Natural killer cell (primary cell): ENCODE measurements around the gene ALOXE3. TPM values are rescaled to one million over a fixed set of nuclear protein-coding genes. Genes with fewer than 3 reads are reported as not detected.
A peak's percentile ranks its signal among the peaks of the same experiment; 100 is the strongest.

Experiments
- ATAC-seq, 3 donors: fragments of 150-1000 bp in 2 of 3; fragments of 200-7000 bp in 1 of 3; cut with Tn5 transposase; 1 replicate in 1 of 3; 2 replicates in 2 of 3; pipeline ENCODE4 v1.10.0; 2021; ENCODE audit warnings: mild to moderate bottlenecking in 2 of 3, moderate library complexity in 2 of 3
- DNase-seq, 2 donors: peaks; one replicate each; pipeline versions ENCODE4 v3.0.0 to v3.0.0-alpha.2; 2013 to 2021; ENCODE audit warnings: mixed read lengths in 1 of 2
- H3K27ac ChIP-seq: one replicate; pipeline ENCODE4 v1.5.1; 2013; ENCODE audit warnings: mild to moderate bottlenecking, low read length
- H3K27me3 ChIP-seq: one replicate; pipeline ENCODE4 v1.6.1; 2013; ENCODE audit warnings: low read length; ENCODE audit not compliant: control insufficient read depth, insufficient read depth
- H3K36me3 ChIP-seq: one replicate; pipeline ENCODE4 v1.6.1; 2013; ENCODE audit warnings: low read length; ENCODE audit not compliant: control insufficient read depth, insufficient read depth
- H3K4me1 ChIP-seq: one replicate; pipeline ENCODE4 v1.6.1; 2013; ENCODE audit warnings: low read length; ENCODE audit not compliant: control insufficient read depth, insufficient read depth
- H3K4me3 ChIP-seq: one replicate; pipeline ENCODE4 v1.5.1; 2013; ENCODE audit warnings: low read length
- H3K9me3 ChIP-seq: one replicate; pipeline ENCODE4 v1.6.1; 2013; ENCODE audit warnings: low read length; ENCODE audit not compliant: control insufficient read depth, insufficient read depth
- H3K27ac Mint-ChIP-seq, 2 donors: one replicate each; pipeline ENCODE4 v1.8.0; 2022; ENCODE audit warnings: mild to moderate bottlenecking in 2 of 2, mixed read lengths in 2 of 2, moderate library complexity in 1 of 2
- H3K27me3 Mint-ChIP-seq, 2 donors: one replicate each; pipeline ENCODE4 v1.8.0; 2022; ENCODE audit warnings: low read depth in 2 of 2, mixed read lengths in 2 of 2
- H3K36me3 Mint-ChIP-seq: one replicate; pipeline ENCODE4 v1.8.0; 2022; ENCODE audit warnings: mixed read lengths
- H3K4me1 Mint-ChIP-seq, 2 donors: one replicate each; pipeline ENCODE4 v1.8.0; 2022; ENCODE audit warnings: mixed read lengths in 2 of 2
- H3K4me3 Mint-ChIP-seq: one replicate; pipeline ENCODE4 v1.8.0; 2022; ENCODE audit warnings: mild to moderate bottlenecking, moderate library complexity, mixed read lengths
- H3K9me3 Mint-ChIP-seq, 2 donors: one replicate each; pipeline ENCODE4 v1.8.0; 2022; ENCODE audit warnings: mixed read lengths in 2 of 2
- WGBS: methylation state at CpG from one replicate; pipeline ENCODE4 v1.1.7; 2013; ENCODE audit warnings: missing lambda C conversion rate; ENCODE audit not compliant: insufficient coverage; 5-methylcytosine and 5-hydroxymethylcytosine counted together
- intact Hi-C: fragments of 100-400 bp; cut with micrococcal nuclease; formaldehyde crosslinking; loops from one replicate; pipeline ENCODE4 v1.14.2; 2022
- total RNA-seq, 4 donors: library from RNA; stranded (reverse); fragments of 120-200 nt in 1 of 4; gene quantifications; one replicate each; pipeline versions ENCODE4 v1.2.3 to v1.2.4, GENCODE V29; 2013 to 2022
- TF ChIP-seq, protein P1 (sequence below): fragments of 200-600 bp; IDR thresholded peaks from one replicate; pipeline ENCODE4 v1.8.0; 2022; ENCODE audit warnings: antibody characterized with exemption

The ALOXE3 gene
- total RNA-seq, 3 donors from 2014 or later (not counting 1 experiment from before 2014, with no cell fraction given), result not detected

DNA sequence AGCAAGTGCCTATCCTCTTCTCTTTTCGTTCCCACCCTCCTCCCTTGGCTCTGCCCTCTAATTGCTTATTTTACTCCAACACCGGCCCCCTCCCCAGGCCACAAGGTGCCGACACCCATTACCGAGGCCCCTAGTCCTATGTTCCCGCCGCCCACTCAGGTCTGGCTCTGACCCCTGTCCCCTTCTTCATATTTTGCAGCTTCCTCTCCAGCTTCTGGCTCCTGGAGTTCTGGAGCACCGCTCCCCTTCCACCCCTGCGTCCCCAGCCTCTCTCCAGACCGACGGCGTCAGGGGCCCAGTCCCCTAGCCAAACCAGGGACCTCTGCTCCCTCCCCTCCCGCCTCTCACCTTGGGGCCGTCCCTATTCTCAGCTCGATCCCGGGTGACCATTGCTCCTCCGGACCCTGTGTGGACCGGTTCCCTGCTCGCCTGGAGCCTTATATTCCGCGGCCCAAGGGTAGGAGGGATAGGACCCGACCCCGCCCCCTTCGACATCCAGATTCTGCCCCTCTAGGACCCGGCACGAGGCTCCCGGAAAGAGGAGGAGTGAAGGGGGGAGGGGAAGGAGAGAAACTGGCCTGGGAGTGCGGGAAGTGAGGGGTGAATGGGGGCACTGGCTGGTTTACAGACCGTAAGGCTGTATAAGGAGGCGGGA lies 5.5 kb upstream of the ALOXE3 start, which contains the start of gene HES7:
Gene HES7, minus strand, starts transcription at position 412 of the 655 bp plus-strand sequence. Its CDS starts 22 bp downstream, at position 390.
- no peak for DNase-seq
- intact Hi-C loops, result no loop called here
- ATAC-seq, result no peak
- H3K27ac ChIP-seq, result no peak within 1 kb of the TSS
- TF ChIP-seq, protein P1, sequence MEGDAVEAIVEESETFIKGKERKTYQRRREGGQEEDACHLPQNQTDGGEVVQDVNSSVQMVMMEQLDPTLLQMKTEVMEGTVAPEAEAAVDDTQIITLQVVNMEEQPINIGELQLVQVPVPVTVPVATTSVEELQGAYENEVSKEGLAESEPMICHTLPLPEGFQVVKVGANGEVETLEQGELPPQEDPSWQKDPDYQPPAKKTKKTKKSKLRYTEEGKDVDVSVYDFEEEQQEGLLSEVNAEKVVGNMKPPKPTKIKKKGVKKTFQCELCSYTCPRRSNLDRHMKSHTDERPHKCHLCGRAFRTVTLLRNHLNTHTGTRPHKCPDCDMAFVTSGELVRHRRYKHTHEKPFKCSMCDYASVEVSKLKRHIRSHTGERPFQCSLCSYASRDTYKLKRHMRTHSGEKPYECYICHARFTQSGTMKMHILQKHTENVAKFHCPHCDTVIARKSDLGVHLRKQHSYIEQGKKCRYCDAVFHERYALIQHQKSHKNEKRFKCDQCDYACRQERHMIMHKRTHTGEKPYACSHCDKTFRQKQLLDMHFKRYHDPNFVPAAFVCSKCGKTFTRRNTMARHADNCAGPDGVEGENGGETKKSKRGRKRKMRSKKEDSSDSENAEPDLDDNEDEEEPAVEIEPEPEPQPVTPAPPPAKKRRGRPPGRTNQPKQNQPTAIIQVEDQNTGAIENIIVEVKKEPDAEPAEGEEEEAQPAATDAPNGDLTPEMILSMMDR, result no peak
- peak within 1 kb of the TSS; percentile 22 for H3K4me3 ChIP-seq
- Mint-ChIP-seq H3K4me3 (peak within 1 kb of the TSS; percentile 93), H3K27me3 (peaks cover 50 to 58% of the 10 kb centered on the region in 2 donors), H3K27ac (peak within 1 kb of the TSS; percentile 95 to 98), H3K9me3 (peaks cover 0 to 2% of the 10 kb centered on the region in 2 donors), H3K4me1 (peaks cover 75 to 77% of the 10 kb centered on the region in 2 donors), H3K36me3 (peaks cover 11% of the 10 kb centered on the region)
- no peaks in the 10 kb centered on the region for H3K9me3 ChIP-seq
- WGBS, result 3% methylated on average over 29 of the region's 29 CpGs
- H3K36me3 ChIP-seq, result no peaks in the 10 kb centered on the region
- peaks cover 33% of the 10 kb centered on the region for H3K27me3 ChIP-seq
- H3K4me1 ChIP-seq, result peaks cover 70% of the 10 kb centered on the region

GRCh38 chr17:8122924-8123694 lies 4.8 kb upstream of the ALOXE3 start:
- ATAC-seq, result no peak

DNA sequence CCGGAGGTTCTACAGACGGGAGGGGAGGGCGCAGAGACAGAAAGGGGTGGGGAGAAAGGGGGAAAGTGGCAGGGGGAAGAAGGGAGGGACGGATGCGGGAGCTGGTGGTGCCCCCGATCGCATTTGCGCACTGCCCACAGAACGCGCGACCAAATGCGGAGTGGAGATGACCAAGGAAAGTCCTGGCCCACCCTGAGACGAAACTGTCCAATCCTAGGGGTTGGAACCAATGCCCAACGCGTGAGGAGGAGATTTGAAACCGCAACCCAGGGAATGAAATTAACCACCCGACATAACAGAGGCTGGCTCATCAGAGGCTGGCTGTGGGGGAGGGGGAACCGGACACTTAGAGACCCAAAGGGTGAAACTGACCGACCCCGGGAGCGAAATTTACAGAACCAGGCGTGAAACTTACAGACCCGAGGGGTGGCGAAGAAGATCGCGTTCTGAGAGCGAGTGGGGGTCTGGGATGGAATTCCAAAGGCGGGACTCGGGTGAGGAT lies 4.2 kb upstream of the ALOXE3 start:
- peak overlapping the region; percentile 93 for H3K4me3 Mint-ChIP-seq
- Histone ChIP-seq H3K36me3 (no peaks in the 10 kb centered on the region), H3K4me3 (peak overlapping the region; percentile 22), H3K27me3 (peaks cover 34% of the 10 kb centered on the region), H3K9me3 (no peaks in the 10 kb centered on the region), H3K4me1 (peaks cover 83% of the 10 kb centered on the region), H3K27ac (no peak overlapping the region)
- peaks cover 52 to 62% of the 10 kb centered on the region in 2 donors for H3K27me3 Mint-ChIP-seq
- TF ChIP-seq, protein P1, result no peak
- H3K9me3 Mint-ChIP-seq, result peaks cover 0 to 2% of the 10 kb centered on the region in 2 donors
- peak overlapping the region in 1 of 2 donors; percentile 98 for H3K27ac Mint-ChIP-seq
- ATAC-seq (no peak), DNase-seq (peak in 1 of 2 donors; percentile 43)
- intact Hi-C loops, result no loop called here
- WGBS, result 1% methylated on average over 29 of the region's 29 CpGs
- peaks cover 12% of the 10 kb centered on the region for H3K36me3 Mint-ChIP-seq
- peaks cover 88 to 91% of the 10 kb centered on the region in 2 donors for H3K4me1 Mint-ChIP-seq

More at GRCh38 chr17:8122924-8123694, 4.8 kb upstream of the ALOXE3 start:
- TF ChIP-seq, protein P1, result no peak
- Histone ChIP-seq H3K36me3 (no peaks in the 10 kb centered on the region), H3K27ac (no peak overlapping the region), H3K27me3 (peaks cover 33% of the 10 kb centered on the region), H3K9me3 (no peaks in the 10 kb centered on the region), H3K4me1 (peaks cover 77% of the 10 kb centered on the region), H3K4me3 (peak overlapping the region; percentile 22)
- Mint-ChIP-seq H3K4me1 (peaks cover 82 to 84% of the 10 kb centered on the region in 2 donors), H3K36me3 (peaks cover 12% of the 10 kb centered on the region), H3K9me3 (peaks cover 0 to 2% of the 10 kb centered on the region in 2 donors), H3K27me3 (peaks cover 52 to 59% of the 10 kb centered on the region in 2 donors), H3K27ac (peak overlapping the region; percentile 53 to 98), H3K4me3 (peak overlapping the region; percentile 93)
- under 1% methylated on average over 55 of the region's 55 CpGs for WGBS
- intact Hi-C loops, result no loop called here
- DNase-seq, result peak in 1 of 2 donors; percentile 74
